Spleen (tissue), 11 donors: ENCODE measurements around the gene MYBPC1. TPM values are rescaled to one million over a fixed set of nuclear protein-coding genes. Genes with fewer than 3 reads are reported as not detected.

Experiments
- DNase-seq: peaks from one replicate; pipeline ENCODE4 v3.0.0-alpha.2; 2020
- H3K27ac ChIP-seq, 8 donors: fragments of 200-600 bp; sonication (generic) in 7 of 8; 1 replicate in 4 of 8; 2 replicates in 4 of 8; pipeline versions ENCODE4 v1.5.0 to v1.8.0; 2016 to 2021; ENCODE audit warnings: inconsistent platforms in 4 of 8, mild to moderate bottlenecking in 4 of 8, moderate library complexity in 1 of 8
- H3K27me3 ChIP-seq, 7 donors: fragments of 200-600 bp; sonication (generic) in 6 of 7; replicated peaks in 1 of 7; 1 replicate in 4 of 7; 2 replicates in 3 of 7; pipeline versions ENCODE4 v1.5.0 to v1.8.0; 2016 to 2021; ENCODE audit warnings: inconsistent platforms in 3 of 7, mild to moderate bottlenecking in 1 of 7
- H3K36me3 ChIP-seq, 6 donors: fragments of 200-600 bp; sonication (generic) in 5 of 6; 1 replicate in 4 of 6; 2 replicates in 2 of 6; pipeline versions ENCODE4 v1.5.0 to v1.8.0; 2016 to 2021; ENCODE audit warnings: inconsistent platforms in 2 of 6
- H3K4me1 ChIP-seq, 6 donors: fragments of 200-600 bp; sonication (generic) in 5 of 6; 1 replicate in 3 of 6; 2 replicates in 3 of 6; pipeline versions ENCODE4 v1.5.0 to v1.8.0; 2016 to 2021; ENCODE audit warnings: inconsistent platforms in 3 of 6
- H3K4me3 ChIP-seq, 8 donors: fragments of 200-600 bp; sonication (generic) in 7 of 8; 1 replicate in 4 of 8; 2 replicates in 4 of 8; pipeline versions ENCODE4 v1.5.0 to v1.8.0; 2016 to 2021; ENCODE audit warnings: inconsistent platforms in 4 of 8, mild to moderate bottlenecking in 4 of 8, moderate library complexity in 2 of 8
- H3K9me3 ChIP-seq, 8 donors: fragments of 200-600 bp; sonication (generic) in 7 of 8; 1 replicate in 4 of 8; 2 replicates in 4 of 8; pipeline versions ENCODE4 v1.5.0 to v1.8.0; 2016 to 2021; ENCODE audit warnings: inconsistent platforms in 4 of 8
- CTCF ChIP-seq, 11 experiments: fragments of 200-600 bp in 7 of 11; fragments of 450-650 bp in 4 of 11; sonication (generic) in 4 of 11; IDR thresholded peaks in 8 of 11; conservative IDR thresholded peaks in 3 of 11; 1 replicate in 7 of 11; 2 replicates in 4 of 11; pipeline versions ENCODE4 v1.4.0 to v1.8.0; 2016 to 2021; ENCODE audit warnings: antibody characterized with exemption in 11 of 11, inconsistent platforms in 4 of 11, mild to moderate bottlenecking in 1 of 11
- POLR2A ChIP-seq, 3 donors: fragments of 450-650 bp; IDR thresholded peaks; one replicate each; pipeline ENCODE4 v1.5.1; 2017; ENCODE audit warnings: antibody characterized with exemption in 3 of 3, mild to moderate bottlenecking in 1 of 3
- POLR2AphosphoS5 ChIP-seq, 3 donors: sonication (generic); formaldehyde crosslinking; IDR thresholded peaks; one replicate each; pipeline ENCODE4 v1.5.1; 2017; ENCODE audit warnings: antibody characterized with exemption in 3 of 3
- WGBS, 5 donors: extraction: QIAGEN DNeasy Blood & Tissue Kit in 3 of 5; methylation state at CpG; one replicate each; pipeline versions ENCODE4 v1.1.5 to v1.1.7; 2013 to 2018; 5-methylcytosine and 5-hydroxymethylcytosine counted together
- intact Hi-C: fragments of 100-400 bp; cut with DNase I; formaldehyde crosslinking; loops from one replicate; pipeline ENCODE4 v1.15.0; 2023; ENCODE audit warnings: low total_unique reads
- polyA plus RNA-seq, 3 donors: library from polyadenylated mRNA; stranded (reverse); fragments of 200-250 nt; gene quantifications; one replicate each; pipeline ENCODE4 v1.2.1, GENCODE V29; 2013
- total RNA-seq, 7 donors: library from RNA; depleted of rRNA in 3 of 7; stranded (reverse); fragments of >200 nt in 3 of 7; fragmentation: NEBNext Ultra II Directional in 4 of 7; extraction: Animal tissue kit (Norgen Biotek cat#: 25700) in 4 of 7; gene quantifications; one replicate each; pipeline versions ENCODE4 v1.1.0 to v1.2.1, GENCODE V29; 2016 to 2021
- donor health status: healthy with polysubstance abuse.
- donor health status: DM: no; HTN: no; CAD: no; lungs with moderate emphysema.
- donor health status: DM: no; HTN: no; CAD: no.
- donor health status: Bipolar disorder and iron deficiency.
- donor health status: healthy.
- donor health status: DM: no; HTN: no; CAD: no.
- donor health status: DM: yes; HTN: yes; CAD: no.

Gene MYBPC1
- total and polyA plus RNA-seq, 10 donors = 0.06 to 2.7 (median 0.66) TPM; not detected in 4

- no peaks in the 10 kb centered on the region for H3K36me3 ChIP-seq
- no peak overlapping the region for H3K27ac ChIP-seq
- H3K4me1 ChIP-seq = peaks cover 0 to 12% (median 5%) of the 10 kb centered on the region in 6 donors
- WGBS, 5 donors = 21 to 29% (median 23%) methylated on average over 36 of the region's 36 CpGs
- peak overlapping the region in 6 of 8 donors; percentile 3 to 61 (median 18) for H3K4me3 ChIP-seq
- TF ChIP-seq POLR2A (IDR thresholded peaks at IDR 0.05) (no peak), POLR2AphosphoS5 (IDR thresholded peaks at IDR 0.05) (no peak)
- intact Hi-C loops = no loop called here
- DNase-seq = no peak
- no peaks in the 10 kb centered on the region for H3K9me3 ChIP-seq
- peaks cover 0 to 21% (median 7%) of the 10 kb centered on the region in 7 donors for H3K27me3 ChIP-seq
Measured at GRCh38 chr12:101642115-101643067, 47.6 kb downstream of the MYBPC1 start.

- intact Hi-C loops = no loop called here
- Histone ChIP-seq H3K36me3 (no peaks in the 10 kb centered on the region), H3K27ac (no peak overlapping the region), H3K9me3 (no peaks in the 10 kb centered on the region), H3K4me3 (no peak overlapping the region), H3K27me3 (peaks cover 0 to 5% (median under 1%) of the 10 kb centered on the region in 7 donors), H3K4me1 (peaks cover 0 to 4% (median 0%) of the 10 kb centered on the region in 6 donors)
- DNase-seq = no peak
- 84 to 93% (median 87%) methylated on average over 2 of the region's 2 CpGs for whole genome bisulfite sequencing, 5 donors
- TF ChIP-seq POLR2A (IDR thresholded peaks at IDR 0.05) (no peak), CTCF (IDR thresholded peaks at IDR 0.05 in 8 of 11, conservative IDR thresholded peaks at IDR 0.05 in 3 of 11) (no peak), POLR2AphosphoS5 (IDR thresholded peaks at IDR 0.05) (no peak)
Measured at GRCh38 chr12:101647711-101648110, 52.9 kb downstream of the MYBPC1 start.

GRCh38 chr12:101648195-101648594 lies 53.4 kb downstream of the MYBPC1 start:
- no peak for DNase-seq
- Histone ChIP-seq H3K4me3 (no peak overlapping the region), H3K4me1 (no peaks in the 10 kb centered on the region), H3K27ac (no peak overlapping the region), H3K36me3 (no peaks in the 10 kb centered on the region), H3K9me3 (no peaks in the 10 kb centered on the region), H3K27me3 (peaks cover 0 to under 1% (median 0%) of the 10 kb centered on the region in 7 donors)
- 41 to 61% (median 56%) methylated on average over 2 of the region's 2 CpGs for WGBS, 5 donors
- no peak for TF ChIP-seq CTCF (IDR thresholded peaks at IDR 0.05 in 8 of 11, conservative IDR thresholded peaks at IDR 0.05 in 3 of 11)
- no peak for TF ChIP-seq POLR2AphosphoS5 (IDR thresholded peaks at IDR 0.05)
- no peak for TF ChIP-seq POLR2A (IDR thresholded peaks at IDR 0.05)
- intact Hi-C loops = no loop called here

GRCh38 chr12:101650346-101651117 lies 55.8 kb downstream of the MYBPC1 start:
- 70 to 91% (median 84%) methylated on average over 4 of the region's 4 CpGs for WGBS, 5 donors
- no peak for DNase-seq
- no peak for TF ChIP-seq CTCF (IDR thresholded peaks at IDR 0.05 in 8 of 11, conservative IDR thresholded peaks at IDR 0.05 in 3 of 11)
- no peak for TF ChIP-seq POLR2AphosphoS5 (IDR thresholded peaks at IDR 0.05)
- TF ChIP-seq POLR2A (IDR thresholded peaks at IDR 0.05) = no peak
- H3K4me1 ChIP-seq = no peaks in the 10 kb centered on the region
- H3K9me3 ChIP-seq = no peaks in the 10 kb centered on the region
- intact Hi-C loops = no loop called here
- H3K4me3 ChIP-seq = no peak overlapping the region
- H3K27ac ChIP-seq = no peak overlapping the region
- H3K36me3 ChIP-seq = no peaks in the 10 kb centered on the region
- no peaks in the 10 kb centered on the region for H3K27me3 ChIP-seq
